G401 (cell line): Measurements from ENCODE around the gene HELT. TPM values are rescaled to one million over a fixed set of nuclear protein-coding genes. Genes with fewer than 3 reads are reported as not detected.
A peak's percentile ranks its signal among the peaks of the same experiment; 100 is the strongest.
"Not testable (repeated sequence)": the region's sequence is repeated elsewhere in the genome, so short reads cannot be mapped to it uniquely, and the experiment has no call there.

Experiments used
- DNase-seq: peaks from one replicate; pipeline ENCODE4 v3.0.0-alpha.2; 2015; ENCODE audit warnings: low spot score
- in situ Hi-C: cut with HindIII; loops from 2 replicates; pipeline ENCODE4 v1.10.0; 2016; ENCODE audit warnings: low sequenced_read_pairs, mixed read lengths
- total RNA-seq: library from RNA; depleted of rRNA; stranded (reverse); fragments of >200 nt; shearing (Covaris generic); gene quantifications from 2 replicates; pipeline ENCODE4 v1.2.3, GENCODE V29; 2014

Gene HELT
- total RNA-seq, 1 experiment from 2014 or later = not detected

GRCh38 chr4:184997656-184998055, 20.6 kb upstream of the HELT start:
- in situ Hi-C loops, DNase-seq: not testable (repeated sequence)

DNA sequence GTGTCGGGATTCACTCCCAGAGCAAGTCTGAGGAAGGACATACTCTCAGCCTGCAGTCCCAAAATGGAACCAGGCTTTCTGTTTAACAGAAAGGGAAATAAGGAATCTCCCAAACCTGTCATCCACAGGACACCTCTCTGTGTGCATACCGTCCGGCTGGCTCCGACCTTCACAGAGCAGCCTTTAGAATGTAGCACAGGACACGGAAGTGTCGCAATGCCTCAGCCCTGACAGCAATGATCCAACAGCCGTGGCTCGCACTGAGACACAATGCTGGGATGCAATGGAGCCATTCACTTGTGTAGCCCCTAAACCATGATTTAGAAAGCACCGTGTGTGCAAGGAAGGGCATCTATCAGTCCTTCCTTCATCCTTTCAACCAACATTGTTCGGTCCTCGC, 15.5 kb upstream of the HELT start:
- in situ Hi-C loops = no loop called here

DNA sequence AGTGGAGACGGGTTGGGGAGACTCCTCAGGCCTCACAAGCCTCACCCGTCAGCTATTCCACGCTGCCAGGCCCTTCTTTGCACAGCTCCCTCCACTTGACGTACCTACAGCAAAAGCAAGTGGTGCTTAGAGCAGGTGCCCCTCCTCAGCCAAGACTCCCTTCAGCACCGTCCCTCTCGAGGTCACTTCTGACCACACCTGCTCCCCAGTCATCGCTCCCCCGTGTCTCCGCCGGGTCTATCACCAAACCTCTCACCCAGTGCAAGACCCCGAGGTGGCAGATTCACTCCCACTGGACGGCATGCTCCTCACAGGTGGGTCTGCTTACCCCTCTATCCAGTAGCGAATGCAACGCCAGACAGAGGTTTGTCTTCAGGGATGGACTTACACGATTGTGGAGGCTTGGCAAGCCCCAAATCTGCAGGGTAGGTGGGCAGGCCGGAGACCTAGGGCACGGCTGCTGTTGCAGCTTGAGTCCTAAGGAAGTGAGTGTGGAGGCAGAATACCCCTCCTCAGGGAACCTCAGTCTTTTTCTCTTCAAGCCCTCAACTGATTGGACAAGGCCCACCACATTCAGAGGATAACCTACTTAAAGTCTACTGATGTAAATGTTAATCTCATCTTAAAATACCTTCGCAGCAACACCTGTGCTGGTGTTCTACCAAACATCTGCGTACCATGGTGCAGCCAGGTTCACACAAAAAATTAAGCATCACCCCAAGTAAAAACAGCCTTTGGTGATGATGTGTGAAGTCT, 14.5 kb upstream of the HELT start:
- DNase-seq = no peak
- in situ Hi-C loops = no loop called here

More for the DNA sequence above, 15.5 kb upstream of the HELT start:
- DNase-seq = no peak

- DNase-seq = peak; percentile 24
- in situ Hi-C loops = no loop called here
Observed at GRCh38 chr4:185004562-185005218, 13.6 kb upstream of the HELT start.

GRCh38 chr4:185005219-185005819, 13.0 kb upstream of the HELT start:
- peak; percentile 80 for DNase-seq
- in situ Hi-C loops = no loop called here

GRCh38 chr4:185011408-185011807, 6.9 kb upstream of the HELT start:
- DNase-seq = no peak

GRCh38 chr4:185013417-185014125, 4.7 kb upstream of the HELT start:
- in situ Hi-C loops = no loop called here
- DNase-seq = no peak

More at GRCh38 chr4:185011408-185011807, 6.9 kb upstream of the HELT start:
- in situ Hi-C loops = no loop called here

DNA sequence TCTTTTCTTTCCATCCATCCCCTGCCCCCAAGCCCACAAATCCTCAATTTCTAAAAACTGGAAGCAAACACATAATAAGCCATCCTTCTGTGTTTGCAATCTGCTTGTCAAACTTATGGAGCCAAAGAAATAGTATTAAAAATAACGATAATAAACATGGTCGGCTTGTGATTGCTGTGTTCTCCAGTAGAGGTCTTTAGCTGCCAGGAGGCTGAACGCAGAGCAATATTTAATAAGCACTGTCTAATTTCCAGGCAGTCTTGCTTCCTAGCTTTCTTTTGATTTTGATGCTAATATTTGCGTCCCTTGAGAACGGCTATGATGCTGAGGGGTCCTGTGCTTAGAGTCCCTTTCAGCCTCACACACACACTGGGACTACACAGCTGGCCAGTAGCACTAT, 3.2 kb upstream of the HELT start:
- no peak for DNase-seq
- in situ Hi-C loops = no loop called here

DNA sequence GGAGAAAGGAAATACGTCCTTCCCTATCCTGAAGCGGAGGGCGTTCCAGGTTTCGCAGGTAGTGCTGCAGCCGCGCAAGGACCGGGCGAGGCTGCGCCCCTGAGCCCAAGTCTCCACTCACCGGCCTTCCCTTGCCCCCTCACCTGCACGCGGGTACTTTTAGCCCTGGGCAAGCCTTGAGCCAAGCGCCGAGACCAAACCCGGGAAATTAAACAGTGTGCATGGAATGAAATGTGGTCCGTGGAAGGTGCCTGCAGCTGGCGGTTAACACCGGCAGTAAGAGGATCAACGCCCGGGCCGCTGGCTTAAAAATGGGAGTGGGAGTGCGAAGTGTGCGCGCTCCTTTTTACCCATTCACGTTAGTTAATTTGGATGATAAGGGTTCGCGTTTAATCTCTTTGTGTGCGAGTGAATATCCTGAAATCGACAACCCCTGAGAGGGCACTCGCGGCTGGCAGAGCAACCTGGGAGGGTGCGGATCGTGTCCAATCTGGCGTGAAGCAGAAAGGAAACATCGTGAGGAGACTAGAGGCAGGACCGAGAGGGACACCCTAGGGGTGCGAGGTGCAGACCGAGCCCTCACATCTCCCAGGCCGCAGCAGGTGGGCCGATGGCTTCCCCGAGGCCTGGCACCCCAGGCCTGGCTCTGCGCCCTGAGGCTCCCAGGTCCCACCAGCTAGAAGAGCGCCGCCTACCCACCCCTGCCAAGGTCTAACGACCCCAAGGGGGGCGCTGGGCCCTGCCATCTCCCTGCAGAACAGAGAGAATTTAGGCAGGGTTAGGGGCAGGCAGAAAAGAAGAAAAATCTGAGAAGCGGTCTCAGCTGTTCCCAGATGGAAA, 2.0 kb upstream of the HELT start:
- DNase-seq = no peak
- in situ Hi-C loops = no loop called here

- in situ Hi-C loops = no loop called here
Observed at GRCh38 chr4:185016946-185017758, 1.1 kb upstream of the HELT start.

DNA sequence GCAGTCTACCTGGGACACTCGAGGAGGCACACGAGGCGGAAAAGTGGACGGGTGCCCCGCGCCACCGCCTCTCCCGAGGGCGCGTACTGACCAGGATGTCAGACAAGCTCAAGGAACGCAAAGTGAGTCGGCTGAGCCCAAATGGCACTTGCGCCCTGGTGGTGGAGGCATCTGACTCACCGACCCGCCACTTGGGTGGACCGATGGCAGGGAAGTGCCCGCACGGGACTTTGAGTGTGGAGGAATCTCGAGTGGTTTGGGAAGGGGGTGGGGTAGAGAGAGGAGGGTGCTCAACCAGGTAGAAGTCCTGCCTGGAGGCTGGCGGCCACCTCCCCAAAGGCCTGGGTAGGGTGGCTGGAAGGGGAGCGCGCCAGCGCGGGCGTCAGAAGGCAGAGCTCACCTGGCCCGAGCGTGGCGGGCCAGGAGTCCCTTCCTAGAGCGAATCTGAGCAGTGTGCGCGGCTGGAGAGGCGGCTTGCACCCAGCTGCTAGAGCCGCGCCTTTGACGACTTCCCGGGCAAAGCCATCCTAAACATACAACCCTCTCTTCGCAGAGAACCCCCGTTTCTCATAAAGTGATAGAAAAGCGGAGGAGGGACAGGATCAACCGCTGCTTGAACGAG, 655 bp downstream of the HELT start:
- in situ Hi-C loops = no loop called here
- DNase-seq = no peak

More at GRCh38 chr4:185016946-185017758, 1.1 kb upstream of the HELT start:
- DNase-seq = no peak

GRCh38 chr4:185019456-185020292, 1.4 kb downstream of the HELT start:
- in situ Hi-C loops = no loop called here

DNA sequence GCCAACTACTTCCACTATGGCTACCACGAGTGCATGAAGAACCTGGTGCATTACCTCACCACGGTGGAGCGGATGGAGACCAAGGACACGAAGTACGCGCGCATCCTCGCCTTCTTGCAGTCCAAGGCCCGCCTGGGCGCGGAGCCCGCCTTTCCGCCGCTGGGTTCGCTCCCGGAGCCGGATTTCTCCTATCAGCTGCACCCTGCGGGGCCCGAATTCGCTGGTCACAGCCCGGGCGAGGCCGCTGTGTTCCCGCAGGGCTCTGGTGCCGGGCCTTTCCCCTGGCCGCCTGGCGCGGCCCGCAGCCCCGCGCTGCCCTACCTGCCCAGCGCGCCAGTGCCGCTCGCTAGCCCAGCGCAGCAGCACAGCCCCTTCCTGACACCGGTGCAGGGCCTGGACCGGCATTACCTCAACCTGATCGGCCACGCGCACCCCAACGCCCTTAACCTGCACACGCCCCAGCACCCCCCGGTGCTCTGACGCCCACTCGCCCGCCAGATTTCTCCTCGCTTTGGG, 2.1 kb downstream of the HELT start:
- in situ Hi-C loops = no loop called here
- no peak for DNase-seq

More at GRCh38 chr4:185019456-185020292, 1.4 kb downstream of the HELT start:
- DNase-seq = no peak

GRCh38 chr4:185020863-185021761, 2.8 kb downstream of the HELT start:
- in situ Hi-C loops = no loop called here
- no peak for DNase-seq

GRCh38 chr4:185023471-185023870, 5.2 kb downstream of the HELT start:
- DNase-seq = no peak
- in situ Hi-C loops = no loop called here

DNA sequence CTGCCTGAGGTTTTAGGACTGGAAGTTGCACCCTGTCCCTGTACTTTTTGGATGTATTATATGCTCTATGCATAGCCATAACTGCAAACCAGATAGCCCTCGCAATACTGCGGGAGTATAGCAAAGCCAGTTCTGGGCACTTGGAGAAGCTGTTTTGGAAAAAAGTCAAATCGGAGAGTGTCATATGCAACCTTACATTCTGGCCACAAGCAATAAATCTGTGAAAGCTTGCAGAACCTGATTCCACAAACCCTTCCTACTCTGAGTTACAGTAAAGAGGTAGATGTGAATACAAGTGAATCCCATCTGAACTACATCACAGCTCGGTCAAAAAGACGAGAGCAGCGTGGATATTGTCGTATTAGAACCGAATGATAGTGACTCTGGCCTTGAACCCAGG, 10.3 kb downstream of the HELT start:
- in situ Hi-C loops = no loop called here
- DNase-seq = no peak
